IMR-90 (cell line): Measurements from ENCODE around the gene MGAT5B.

Experiments used
- BHLHE40 ChIP-seq: fragments of 150-350 bp; IDR thresholded peaks from 2 replicates; pipeline ENCODE4 v1.6.1; 2016; ENCODE audit warnings: mild to moderate bottlenecking, low read depth, low read length
- CEBPB ChIP-seq: IDR thresholded peaks from 2 replicates; pipeline ENCODE4 v1.6.1; 2012; ENCODE audit warnings: low read depth, low read length, improper control_type of control experiment
- CTCF ChIP-seq: conservative IDR thresholded peaks from 2 replicates; pipeline ENCODE4 v1.5.1; 2012; ENCODE audit warnings: mild to moderate bottlenecking, low read depth, low read length, improper control_type of control experiment
- FOS ChIP-seq: fragments of 150-350 bp; IDR thresholded peaks from 2 replicates; pipeline ENCODE4 v1.6.1; 2016; ENCODE audit warnings: low read depth, low read length
- MAFK ChIP-seq: IDR thresholded peaks from 2 replicates; pipeline ENCODE4 v1.6.1; 2012; ENCODE audit warnings: low read depth, low read length, improper control_type of control experiment
- MAZ ChIP-seq: IDR thresholded peaks from 2 replicates; pipeline ENCODE4 v1.6.1; 2012; ENCODE audit warnings: low read depth, mild to moderate bottlenecking, low read length, improper control_type of control experiment, moderate library complexity, borderline replicate concordance
- MXI1 ChIP-seq: IDR thresholded peaks from 2 replicates; pipeline ENCODE4 v1.6.1; 2012; ENCODE audit warnings: low read depth, mild to moderate bottlenecking, low read length, moderate library complexity, borderline replicate concordance
- POLR2A ChIP-seq: IDR thresholded peaks from 2 replicates; pipeline ENCODE4 v1.6.1; 2012; ENCODE audit warnings: mild to moderate bottlenecking, low read depth, low read length
- RAD21 ChIP-seq: IDR thresholded peaks from 2 replicates; pipeline ENCODE4 v1.6.1; 2012; ENCODE audit warnings: low read length, improper control_type of control experiment
- RCOR1 ChIP-seq: IDR thresholded peaks from 2 replicates; pipeline ENCODE4 v1.6.1; 2012; ENCODE audit warnings: mild to moderate bottlenecking, low read length, improper control_type of control experiment; ENCODE audit not compliant: insufficient replicate concordance
- RFX5 ChIP-seq: IDR thresholded peaks from 2 replicates; pipeline ENCODE4 v1.8.0; 2012; ENCODE audit warnings: low read depth, mild to moderate bottlenecking, low read length, moderate library complexity
- SMC3 ChIP-seq: fragments of 150-350 bp; IDR thresholded peaks from 2 replicates; pipeline ENCODE4 v1.6.1; 2016; ENCODE audit warnings: low read depth, mild to moderate bottlenecking, antibody characterized with exemption, low read length, moderate library complexity
- USF2 ChIP-seq: fragments of 150-350 bp; IDR thresholded peaks from 2 replicates; pipeline ENCODE4 v1.6.1; 2017; ENCODE audit warnings: mild to moderate bottlenecking, antibody characterized with exemption, low read length, low read depth

GRCh38 chr17:76879691-76880090 is 11.5 kb downstream of the MGAT5B start:
- TF ChIP-seq BHLHE40, result no peak
- no peak for TF ChIP-seq CTCF
- no peak for TF ChIP-seq MXI1
- TF ChIP-seq CEBPB, result no peak
- no peak for TF ChIP-seq POLR2A
- TF ChIP-seq RFX5, result no peak
- no peak for TF ChIP-seq MAFK
- TF ChIP-seq RCOR1, result no peak
- TF ChIP-seq USF2, result no peak
- TF ChIP-seq RAD21, result no peak
- TF ChIP-seq MAZ, result no peak
- no peak for TF ChIP-seq SMC3
- no peak for TF ChIP-seq FOS
